T-cell (primary cell): ENCODE results near the gene EEPD1. TPM values are rescaled to one million over a fixed set of nuclear protein-coding genes. Genes with fewer than 3 reads are reported as not detected.

Source experiments
- ATAC-seq, 4 experiments: fragments of 200-7000 bp in 3 of 4; fragments of 150-1000 bp in 1 of 4; cut with Tn5 transposase; replicated peaks in 1 of 4; 1 replicate in 3 of 4; 2 replicates in 1 of 4; pipeline ENCODE4 v1.10.0; 2021; ENCODE audit warnings: moderate library complexity in 3 of 4, mild to moderate bottlenecking in 2 of 4, moderate number of reproducible peaks in 1 of 4
- CTCF ChIA-PET, 2 donors: fragments of 300-600 bp; sonication (Branson Sonifier 250); formaldehyde crosslinking; loops; one replicate each; lab custom pipeline; 2022; ENCODE audit warnings: antibody characterized with exemption in 2 of 2; lab: Charles Lee
- POLR2A ChIA-PET, 2 donors: fragments of 300-600 bp; sonication (Branson Sonifier 250); formaldehyde crosslinking; loops; one replicate each; lab custom pipeline; 2022; ENCODE audit warnings: antibody characterized with exemption in 2 of 2; lab: Charles Lee
- DNase-seq, 35 experiments: peaks; one replicate each; pipeline versions ENCODE4 v3.0.0 to v3.0.0-alpha.2; 2013 to 2023
- H3K27ac ChIP-seq: one replicate; pipeline ENCODE4 v1.5.1; 2013; ENCODE audit warnings: low read length
- H3K27me3 ChIP-seq, 2 experiments: replicated peaks in 1 of 2; 1 replicate in 1 of 2; 2 replicates in 1 of 2; pipeline versions ENCODE4 v1.6.1 to v1.7.0; 2013; ENCODE audit warnings: low read length in 1 of 2, mixed read lengths in 1 of 2; ENCODE audit not compliant: control insufficient read depth in 2 of 2, insufficient read depth in 2 of 2; ENCODE audit errors: extremely low read depth in 1 of 2
- H3K36me3 ChIP-seq, 2 donors: 1 replicate in 1 of 2; 2 replicates in 1 of 2; pipeline versions ENCODE4 v1.6.1 to v1.7.0; 2013; ENCODE audit warnings: low read length in 1 of 2; ENCODE audit not compliant: control insufficient read depth in 2 of 2, insufficient read depth in 1 of 2; ENCODE audit errors: extremely low read depth in 1 of 2
- H3K4me1 ChIP-seq, 2 experiments: 1 replicate in 1 of 2; 2 replicates in 1 of 2; pipeline versions ENCODE4 v1.6.1 to v1.7.0; 2013; ENCODE audit warnings: low read length in 2 of 2, mixed read lengths in 1 of 2; ENCODE audit not compliant: insufficient read depth in 2 of 2, control insufficient read depth in 1 of 2; ENCODE audit errors: extremely low read depth in 1 of 2
- H3K4me3 ChIP-seq, 2 donors: 1 replicate in 1 of 2; 2 replicates in 1 of 2; pipeline versions ENCODE4 v1.5.1 to v1.7.0; 2013; ENCODE audit warnings: mild to moderate bottlenecking in 2 of 2, low read length in 1 of 2, moderate library complexity in 1 of 2; ENCODE audit not compliant: control insufficient read depth in 1 of 2; ENCODE audit errors: extremely low read depth in 1 of 2
- H3K9me3 ChIP-seq: 2 replicates; pipeline ENCODE4 v1.7.0; 2013
- H3K27ac Mint-ChIP-seq, 2 donors: one replicate each; pipeline ENCODE4 v1.8.0; 2020 to 2021; ENCODE audit warnings: mild to moderate bottlenecking in 2 of 2, mixed read lengths in 2 of 2
- H3K27me3 Mint-ChIP-seq, 2 donors: one replicate each; pipeline ENCODE4 v1.8.0; 2021 to 2022; ENCODE audit warnings: mixed read lengths in 2 of 2
- H3K36me3 Mint-ChIP-seq: one replicate; pipeline ENCODE4 v1.8.0; 2021; ENCODE audit warnings: mixed read lengths
- H3K4me1 Mint-ChIP-seq, 3 donors: one replicate each; pipeline ENCODE4 v1.8.0; 2020 to 2022; ENCODE audit warnings: mixed read lengths in 3 of 3, mild to moderate bottlenecking in 1 of 3
- H3K4me3 Mint-ChIP-seq, 3 donors: one replicate each; pipeline ENCODE4 v1.8.0; 2020 to 2022; ENCODE audit warnings: mild to moderate bottlenecking in 3 of 3, mixed read lengths in 3 of 3, moderate library complexity in 3 of 3
- H3K9me3 Mint-ChIP-seq, 3 donors: one replicate each; pipeline ENCODE4 v1.8.0; 2020 to 2022; ENCODE audit warnings: mixed read lengths in 3 of 3
- WGBS: methylation state at CpG from one replicate; pipeline ENCODE4 v1.1.5; 2013; ENCODE audit warnings: missing lambda C conversion rate; ENCODE audit not compliant: insufficient coverage; 5-methylcytosine and 5-hydroxymethylcytosine counted together
- total RNA-seq, 35 experiments: library from RNA in 6 of 35; stranded (reverse) in 6 of 35; fragments of 120-200 nt in 1 of 35; gene quantifications; one replicate each; pipeline versions ENCODE4 v1.2.1 to v1.2.4 and lab custom pipeline; 2013 to 2026

The EEPD1 gene
- total RNA-seq, 5 donors from 2014 or later (not counting 1 experiment from before 2014, with no cell fraction given) = 2.7 to 16.2 (median 4.2) TPM

DNA sequence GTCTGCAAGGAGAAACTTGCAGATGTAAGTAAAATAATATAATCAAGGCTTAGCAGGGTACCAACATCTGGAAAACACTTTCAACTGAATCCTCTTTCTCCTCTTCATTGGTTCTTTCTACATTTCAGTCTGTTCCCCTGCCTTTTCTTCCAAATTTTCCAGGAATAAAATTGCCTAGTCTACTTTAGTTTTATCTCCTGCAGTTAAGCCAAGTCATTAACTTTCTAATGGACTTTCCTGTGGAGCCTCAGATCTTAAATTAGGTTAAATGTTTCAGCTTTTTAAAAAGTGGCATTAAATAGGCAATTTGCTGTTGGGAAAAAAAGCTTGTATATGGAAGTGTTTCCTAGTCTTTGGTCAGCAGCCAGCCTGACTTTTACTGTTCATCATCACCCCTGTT is 70.8 kb downstream of the EEPD1 start:
- ATAC-seq = no peak
- no peaks in the 10 kb centered on the region for H3K36me3 Mint-ChIP-seq
- Histone ChIP-seq H3K27me3 (no peaks in the 10 kb centered on the region), H3K9me3 (no peaks in the 10 kb centered on the region), H3K4me1 (no peaks in the 10 kb centered on the region), H3K4me3 (no peak overlapping the region), H3K27ac (no peak overlapping the region), H3K36me3 (no peaks in the 10 kb centered on the region)
- DNase-seq = no peak
- no peak overlapping the region for H3K27ac Mint-ChIP-seq
- H3K4me3 Mint-ChIP-seq = no peak overlapping the region
- no peaks in the 10 kb centered on the region for H3K4me1 Mint-ChIP-seq
- H3K27me3 Mint-ChIP-seq = no peaks in the 10 kb centered on the region
- ChIA-PET CTCF (no interaction called here), POLR2A (no interaction called here)
- no peaks in the 10 kb centered on the region for H3K9me3 Mint-ChIP-seq

DNA sequence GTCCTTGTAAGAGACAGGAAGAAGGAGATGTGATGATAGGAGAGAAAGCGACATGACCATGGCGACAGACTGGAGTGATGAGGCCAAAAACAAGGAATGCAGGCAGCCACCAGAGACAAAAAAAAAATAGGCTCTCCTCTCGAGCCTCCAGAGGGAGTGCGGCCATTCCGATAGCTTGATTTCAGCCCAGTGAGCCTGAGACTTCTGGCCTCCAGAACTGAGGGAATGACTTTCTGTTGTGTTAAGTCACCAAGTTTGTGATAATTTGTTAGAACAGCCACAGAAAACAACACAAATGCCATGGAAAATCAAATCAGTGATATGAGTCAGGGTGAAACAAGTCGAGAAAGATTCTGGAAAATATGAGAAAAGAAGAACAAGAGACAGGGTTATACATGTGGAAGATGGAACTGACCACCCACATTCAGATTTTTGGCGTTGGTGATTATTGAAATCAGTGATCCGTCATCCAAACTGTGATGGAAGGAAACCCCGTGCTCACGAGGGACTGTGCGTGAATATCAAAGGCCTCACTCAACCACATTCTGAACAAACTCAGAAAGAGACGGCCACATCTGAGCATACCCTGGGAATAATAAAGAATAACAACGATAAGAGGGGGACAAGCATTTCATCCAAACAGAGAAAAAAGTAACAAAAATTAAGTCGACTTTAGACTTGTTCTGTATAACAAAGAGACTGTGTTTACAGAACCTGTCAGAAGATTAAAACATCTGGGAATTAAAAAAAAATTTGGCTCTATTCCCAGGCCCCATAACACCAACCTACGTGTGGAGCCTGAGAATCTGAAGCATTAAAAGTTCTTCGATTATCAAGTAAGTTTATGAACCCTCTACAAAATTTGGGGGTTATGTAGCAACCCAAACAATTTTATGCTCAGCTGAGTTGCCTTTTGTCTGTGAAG is 72.1 kb downstream of the EEPD1 start:
- Histone ChIP-seq H3K27me3 (no peaks in the 10 kb centered on the region), H3K9me3 (no peaks in the 10 kb centered on the region), H3K4me1 (no peaks in the 10 kb centered on the region), H3K4me3 (no peak overlapping the region), H3K36me3 (no peaks in the 10 kb centered on the region), H3K27ac (no peak overlapping the region)
- no peak overlapping the region for H3K4me3 Mint-ChIP-seq
- 79% methylated on average over 13 of the region's 16 CpGs for WGBS
- no peaks in the 10 kb centered on the region for H3K36me3 Mint-ChIP-seq
- H3K9me3 Mint-ChIP-seq = no peaks in the 10 kb centered on the region
- H3K27ac Mint-ChIP-seq = no peak overlapping the region
- POLR2A ChIA-PET = interaction anchor here in 1 of 2 donors (0.5 kb wide), 1 partner anchor 907 kb away, joined by 3 read pairs; no protein-coding TSS in a partner anchor
- ATAC-seq (no peak), DNase-seq (no peak)
- CTCF ChIA-PET = no interaction called here
- H3K27me3 Mint-ChIP-seq = no peaks in the 10 kb centered on the region
- no peaks in the 10 kb centered on the region for H3K4me1 Mint-ChIP-seq

DNA sequence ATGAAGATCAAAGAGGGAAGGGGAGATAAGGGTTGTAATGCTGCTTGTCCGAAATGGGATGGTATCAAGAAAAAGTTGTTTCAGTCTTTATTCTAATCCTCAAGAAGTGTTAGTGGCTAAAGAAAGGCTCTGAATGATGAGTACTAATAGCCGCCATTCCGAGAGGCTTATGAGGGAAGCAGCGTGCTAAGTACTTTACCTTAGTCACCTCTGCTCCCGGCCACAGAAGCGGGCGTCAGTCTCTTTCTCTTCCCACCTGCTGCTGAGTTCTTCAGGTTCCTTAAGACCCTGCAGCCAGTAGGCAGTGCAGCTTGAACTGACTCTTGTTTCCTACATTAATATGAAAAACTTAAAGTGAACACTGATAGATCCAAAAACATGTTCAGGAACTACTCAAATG is 73.1 kb downstream of the EEPD1 start:
- ATAC-seq (no peak), DNase-seq (no peak)
- Mint-ChIP-seq H3K27me3 (no peaks in the 10 kb centered on the region), H3K9me3 (no peaks in the 10 kb centered on the region), H3K27ac (no peak overlapping the region), H3K4me1 (no peaks in the 10 kb centered on the region), H3K36me3 (no peaks in the 10 kb centered on the region), H3K4me3 (no peak overlapping the region)
- Histone ChIP-seq H3K9me3 (no peaks in the 10 kb centered on the region), H3K27me3 (no peaks in the 10 kb centered on the region), H3K4me1 (no peaks in the 10 kb centered on the region), H3K4me3 (no peak overlapping the region), H3K36me3 (no peaks in the 10 kb centered on the region), H3K27ac (no peak overlapping the region)
- POLR2A ChIA-PET = no interaction called here
- WGBS = 96% methylated on average over 5 of the region's 7 CpGs
- CTCF ChIA-PET = no interaction called here

DNA sequence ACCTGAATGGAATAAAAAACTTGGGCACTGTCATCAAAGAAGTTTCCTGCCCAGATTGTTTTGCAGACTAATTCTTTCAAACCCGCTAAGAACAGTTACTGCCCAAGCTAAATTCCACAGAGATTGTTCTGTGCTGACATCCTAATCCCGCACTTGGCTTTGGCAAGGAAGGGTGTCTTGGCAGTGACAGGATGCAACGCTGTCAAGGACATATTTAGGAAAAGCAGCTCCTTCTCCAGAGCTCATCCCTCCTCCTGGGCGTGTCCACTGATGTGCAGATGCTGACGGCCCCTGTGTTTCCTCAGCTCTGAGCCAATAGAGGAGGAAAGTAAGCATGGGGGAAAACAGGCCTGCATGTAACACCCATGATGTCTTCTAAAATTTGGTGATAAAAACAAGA is 74.2 kb downstream of the EEPD1 start:
- H3K27ac ChIP-seq = no peak overlapping the region
- DNase-seq = no peak
- no peak overlapping the region for H3K4me3 ChIP-seq
- no peaks in the 10 kb centered on the region for H3K27me3 ChIP-seq
- ChIA-PET CTCF (no interaction called here), POLR2A (no interaction called here)
- Mint-ChIP-seq H3K4me1 (no peaks in the 10 kb centered on the region), H3K27ac (no peak overlapping the region), H3K4me3 (no peak overlapping the region), H3K27me3 (no peaks in the 10 kb centered on the region), H3K9me3 (no peaks in the 10 kb centered on the region), H3K36me3 (no peaks in the 10 kb centered on the region)
- no peaks in the 10 kb centered on the region for H3K9me3 ChIP-seq
- H3K4me1 ChIP-seq = no peaks in the 10 kb centered on the region
- H3K36me3 ChIP-seq = no peaks in the 10 kb centered on the region
- no peak for ATAC-seq
- WGBS = 100% methylated on average over 1 of the region's 5 CpGs

DNA sequence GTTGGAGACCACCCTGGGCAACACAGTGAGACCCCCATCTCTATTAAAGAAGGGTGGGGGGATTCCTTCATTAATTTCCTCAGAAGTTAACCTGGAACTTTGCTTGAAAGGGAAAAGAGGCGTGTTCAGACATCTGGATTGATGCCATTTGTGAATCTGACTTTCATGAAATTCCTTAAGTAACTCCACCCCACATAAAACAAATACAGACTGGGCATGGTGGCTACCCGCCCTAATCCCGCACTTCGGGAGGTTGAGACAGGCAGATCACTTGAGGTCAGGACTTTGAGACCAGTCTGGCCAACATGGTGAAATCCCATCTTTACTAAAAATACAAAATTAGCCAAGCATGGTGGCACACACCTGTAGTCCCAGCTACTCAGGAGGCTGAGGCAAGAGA is 75.0 kb downstream of the EEPD1 start:
- no peak for ATAC-seq
- ChIA-PET POLR2A (no interaction called here), CTCF (no interaction called here)
- Mint-ChIP-seq H3K4me1 (no peaks in the 10 kb centered on the region), H3K27me3 (no peaks in the 10 kb centered on the region), H3K27ac (no peak overlapping the region), H3K9me3 (no peaks in the 10 kb centered on the region), H3K36me3 (no peaks in the 10 kb centered on the region), H3K4me3 (no peak overlapping the region)
- 94% methylated on average over 3 of the region's 4 CpGs for WGBS
- H3K4me3 ChIP-seq = no peak overlapping the region
- H3K27ac ChIP-seq = no peak overlapping the region
- H3K27me3 ChIP-seq = no peaks in the 10 kb centered on the region
- no peaks in the 10 kb centered on the region for H3K4me1 ChIP-seq
- DNase-seq = no peak
- no peaks in the 10 kb centered on the region for H3K36me3 ChIP-seq
- no peaks in the 10 kb centered on the region for H3K9me3 ChIP-seq

DNA sequence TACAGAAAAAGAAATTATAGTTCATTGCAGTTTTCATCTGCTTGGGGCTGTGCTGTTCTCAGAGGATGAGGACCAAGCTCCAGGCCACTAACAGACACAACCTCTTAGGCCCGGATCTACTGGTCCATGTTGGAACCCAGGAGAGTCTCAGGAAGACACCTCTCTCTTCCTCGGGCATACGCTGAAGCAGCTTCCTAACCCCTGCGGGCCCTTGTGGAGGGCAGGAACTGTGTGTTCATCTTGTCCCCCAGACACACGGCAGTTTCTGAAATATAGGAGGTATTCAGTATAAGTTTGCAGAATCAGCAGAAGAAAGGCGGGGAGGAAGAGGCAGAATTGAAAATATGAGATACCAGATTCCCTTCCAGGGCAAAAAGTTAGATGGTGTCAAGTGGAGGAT is 78.4 kb downstream of the EEPD1 start:
- H3K4me3 ChIP-seq = no peak overlapping the region
- no peaks in the 10 kb centered on the region for H3K4me1 ChIP-seq
- DNase-seq (no peak), ATAC-seq (no peak)
- Mint-ChIP-seq H3K27ac (no peak overlapping the region), H3K4me3 (no peak overlapping the region), H3K4me1 (no peaks in the 10 kb centered on the region), H3K9me3 (no peaks in the 10 kb centered on the region), H3K36me3 (no peaks in the 10 kb centered on the region), H3K27me3 (no peaks in the 10 kb centered on the region)
- H3K9me3 ChIP-seq = no peaks in the 10 kb centered on the region
- POLR2A ChIA-PET = no interaction called here
- H3K27me3 ChIP-seq = no peaks in the 10 kb centered on the region
- CTCF ChIA-PET = interaction anchor here (0.6 to 0.7 kb wide), 2 partner anchors 260 to 314 kb away, joined by 3 to 4 read pairs; no protein-coding TSS in a partner anchor
- H3K36me3 ChIP-seq = peaks cover 0 to 2% of the 10 kb centered on the region in 2 donors
- no peak overlapping the region for H3K27ac ChIP-seq
- no CpG with 5 or more reads among the region's 6 CpGs for whole genome bisulfite sequencing
